Neural cell (in vitro differentiated cells): ENCODE data around the gene ACSM3. TPM values are rescaled to one million over a fixed set of nuclear protein-coding genes. Genes with fewer than 3 reads are reported as not detected.

Experiments used
- H2AFZ ChIP-seq: fragments of 200-600, 300-800 bp; sonication (generic), shearing (Covaris generic); 2 replicates; pipeline ENCODE4 v1.6.0; 2014; ENCODE audit warnings: low read depth, mild to moderate bottlenecking, antibody characterized with exemption, low read length, moderate library complexity
- H3F3A ChIP-seq: fragments of 200-600 bp; shearing (Covaris generic); 2 replicates; pipeline ENCODE4 v1.6.1; 2016; ENCODE audit warnings: mild to moderate bottlenecking, moderate library complexity, mixed read lengths, antibody characterized with exemption, low read length; ENCODE audit not compliant: insufficient read depth, poor library complexity, severe bottlenecking
- H3K27ac ChIP-seq: fragments of 200-600, 300-800 bp; sonication (generic), shearing (Covaris generic); 2 replicates; pipeline ENCODE4 v1.5.1; 2014; ENCODE audit warnings: mild to moderate bottlenecking, low read length, moderate library complexity
- H3K27me3 ChIP-seq: fragments of 300-800, 200-600 bp; sonication (generic), shearing (Covaris generic); 2 replicates; pipeline ENCODE4 v1.6.0; 2014; ENCODE audit warnings: mild to moderate bottlenecking, low read depth, low read length, moderate library complexity; ENCODE audit not compliant: insufficient read depth
- H3K36me3 ChIP-seq: fragments of 300-800, 200-600 bp; sonication (generic), shearing (Covaris generic); 2 replicates; pipeline ENCODE4 v1.5.1; 2014; ENCODE audit warnings: mild to moderate bottlenecking, antibody characterized with exemption, low read length, moderate library complexity; ENCODE audit not compliant: insufficient read depth
- H3K4me2 ChIP-seq: fragments of 300-800, 200-600 bp; sonication (generic), shearing (Covaris generic); 2 replicates; pipeline ENCODE4 v1.6.0; 2014; ENCODE audit warnings: mild to moderate bottlenecking, low read length
- H3K4me3 ChIP-seq: fragments of 300-800, 200-600 bp; sonication (generic), shearing (Covaris generic); 2 replicates; pipeline ENCODE4 v1.5.1; 2014; ENCODE audit warnings: mild to moderate bottlenecking, low read length, moderate library complexity
- H3K79me2 ChIP-seq: fragments of 200-600 bp; shearing (Covaris generic); replicated peaks from 2 replicates; pipeline ENCODE4 v1.6.0; 2014; ENCODE audit warnings: mild to moderate bottlenecking, low read length, moderate library complexity; ENCODE audit not compliant: insufficient read depth
- H3K9ac ChIP-seq: fragments of 300-800, 200-600 bp; sonication (generic), shearing (Covaris generic); 2 replicates; pipeline ENCODE4 v1.6.1; 2016; ENCODE audit warnings: mild to moderate bottlenecking, low read length, mixed read lengths
- H3K9me2 ChIP-seq: fragments of 200-600 bp; shearing (Covaris generic); 2 replicates; pipeline ENCODE4 v1.6.1; 2016; ENCODE audit warnings: mild to moderate bottlenecking, low read length, mixed read lengths; ENCODE audit not compliant: insufficient read depth
- H3K9me3 ChIP-seq: fragments of 200-600, 300-800 bp; sonication (generic), shearing (Covaris generic); 2 replicates; pipeline ENCODE4 v1.6.1; 2016; ENCODE audit warnings: mild to moderate bottlenecking, mixed run types, low read length, moderate library complexity, mixed read lengths
- H4K20me1 ChIP-seq: fragments of 200-600 bp; shearing (Covaris generic); 2 replicates; pipeline ENCODE4 v1.6.1; 2016; ENCODE audit warnings: mild to moderate bottlenecking, mixed run types; ENCODE audit not compliant: insufficient read depth
- CTCF ChIP-seq: fragments of 450-650 bp; IDR thresholded peaks from 2 replicates; pipeline ENCODE4 v1.5.1; 2014; ENCODE audit warnings: antibody characterized with exemption, mild to moderate bottlenecking, moderate library complexity; ENCODE audit not compliant: poor library complexity, severe bottlenecking
- EP300 ChIP-seq: fragments of 450-650 bp; conservative IDR thresholded peaks from 2 replicates; pipeline ENCODE4 v1.6.1; 2014; ENCODE audit warnings: antibody characterized with exemption, mild to moderate bottlenecking, moderate library complexity; ENCODE audit not compliant: poor library complexity, severe bottlenecking
- EZH2 ChIP-seq: fragments of 200-600, 300-800 bp; shearing (Covaris generic), sonication (generic); IDR thresholded peaks from 2 replicates; pipeline ENCODE4 v1.6.1; 2014; ENCODE audit warnings: antibody characterized with exemption, low read length, borderline replicate concordance, mild to moderate bottlenecking; ENCODE audit not compliant: insufficient read depth, poor library complexity, severe bottlenecking
- MXI1 ChIP-seq: fragments of 450-650 bp; conservative IDR thresholded peaks from 2 replicates; pipeline ENCODE4 v1.6.1; 2014; ENCODE audit warnings: antibody characterized with exemption, mild to moderate bottlenecking; ENCODE audit not compliant: poor library complexity, severe bottlenecking
- POLR2AphosphoS5 ChIP-seq: IDR thresholded peaks from 2 replicates; pipeline ENCODE4 v1.6.1; 2012
- RAD21 ChIP-seq: fragments of 450-650 bp; conservative IDR thresholded peaks from 2 replicates; pipeline ENCODE4 v1.6.1; 2014; ENCODE audit warnings: antibody characterized with exemption, mild to moderate bottlenecking, moderate library complexity
- REST ChIP-seq: IDR thresholded peaks from 2 replicates; pipeline ENCODE4 v1.6.1; 2012; ENCODE audit warnings: borderline replicate concordance
- SMC3 ChIP-seq: fragments of 450-650 bp; conservative IDR thresholded peaks from 2 replicates; pipeline ENCODE4 v1.6.1; 2014; ENCODE audit warnings: antibody characterized with exemption, mild to moderate bottlenecking, moderate library complexity; ENCODE audit not compliant: poor library complexity
- TAF1 ChIP-seq: IDR thresholded peaks from 2 replicates; pipeline ENCODE4 v1.6.1; 2012; ENCODE audit warnings: low read depth
- polyA plus RNA-seq: library from polyadenylated mRNA; depleted of rRNA; stranded (reverse); fragments of >200 nt; gene quantifications from 2 replicates; pipeline ENCODE4 v1.2.3, GENCODE V29; 2014

The ACSM3 gene
- polyA plus RNA-seq, 1 donor from 2014 or later: 0.57 TPM

GRCh38 chr16:20807862-20808261 lies 44.0 kb downstream of the ACSM3 start:
- no peaks in the 10 kb centered on the region for H4K20me1 ChIP-seq
- no peaks in the 10 kb centered on the region for H3F3A ChIP-seq
- H3K9ac ChIP-seq: peak overlapping the region; percentile 75
- no peak overlapping the region for H2AFZ ChIP-seq
- no peaks in the 10 kb centered on the region for H3K79me2 ChIP-seq
- no peaks in the 10 kb centered on the region for H3K27me3 ChIP-seq
- no peaks in the 10 kb centered on the region for H3K9me3 ChIP-seq
- peak overlapping the region; percentile 76 for H3K27ac ChIP-seq
- TF ChIP-seq POLR2AphosphoS5 (no peak), EP300 (no peak), TAF1 (no peak), EZH2 (no peak), SMC3 (no peak), RAD21 (no peak), REST (no peak), MXI1 (no peak), CTCF (no peak)
- H3K9me2 ChIP-seq: no peaks in the 10 kb centered on the region
- H3K4me3 ChIP-seq: peak overlapping the region; percentile 96
- H3K36me3 ChIP-seq: no peaks in the 10 kb centered on the region
- no peak overlapping the region for H3K4me2 ChIP-seq

- Histone ChIP-seq H3K36me3 (no peaks in the 10 kb centered on the region), H3K4me2 (no peak overlapping the region), H3K79me2 (no peaks in the 10 kb centered on the region), H3K9me3 (no peaks in the 10 kb centered on the region), H3K27me3 (no peaks in the 10 kb centered on the region), H2AFZ (no peak overlapping the region), H4K20me1 (no peaks in the 10 kb centered on the region), H3K27ac (no peak overlapping the region), H3K9ac (no peak overlapping the region), H3F3A (no peaks in the 10 kb centered on the region), H3K9me2 (no peaks in the 10 kb centered on the region), H3K4me3 (no peak overlapping the region)
- TF ChIP-seq CTCF (no peak), REST (no peak), EP300 (no peak), TAF1 (no peak), RAD21 (no peak)
Measured at GRCh38 chr16:20811889-20812439, 48.1 kb downstream of the ACSM3 start.
